Subcutaneous adipose tissue (tissue), 4 donors: Measurements from ENCODE around the gene AARS2. TPM values are rescaled to one million over a fixed set of nuclear protein-coding genes. Genes with fewer than 3 reads are reported as not detected.

Source experiments
- CTCF ChIP-seq: fragments of 450-650 bp; IDR thresholded peaks from one replicate; pipeline ENCODE4 v1.5.1; 2016; ENCODE audit warnings: low read depth, mild to moderate bottlenecking, control low read depth, antibody characterized with exemption, moderate library complexity
- total RNA-seq, 4 donors: library from RNA; depleted of rRNA; stranded (reverse); fragments of >200 nt; gene quantifications; one replicate each; pipeline ENCODE4 v1.1.0, GENCODE V29; 2016

AARS2 gene
- total RNA-seq, 4 donors from 2014 or later = 3.8 to 12.1 (median 6.6) TPM

- TF ChIP-seq CTCF = no peak
Measured at GRCh38 chr6:44276667-44277640, 36.2 kb downstream of the AARS2 start.

- TF ChIP-seq CTCF = no peak
Measured at GRCh38 chr6:44275749-44276648, 37.1 kb downstream of the AARS2 start.

- TF ChIP-seq CTCF = no peak
Measured at GRCh38 chr6:44275271-44275748, 37.8 kb downstream of the AARS2 start.

- no peak for TF ChIP-seq CTCF
Measured at GRCh38 chr6:44273617-44274016, 39.5 kb downstream of the AARS2 start.

- TF ChIP-seq CTCF = no peak
Measured at GRCh38 chr6:44272999-44273566, 40.1 kb downstream of the AARS2 start.

- TF ChIP-seq CTCF = no peak
Measured at GRCh38 chr6:44272529-44272928, 40.6 kb downstream of the AARS2 start.
